SU-DHL-6 (cell line): ENCODE measurements around the gene KHSRP.
A peak's percentile ranks its signal among the peaks of the same experiment; 100 is the strongest.
"Not testable (repeated sequence)": the region's sequence is repeated elsewhere in the genome, so short reads cannot be mapped to it uniquely, and the experiment has no call there.

Source experiments
- H2AFZ ChIP-seq: fragments of 200-600 bp; sonication (generic); 2 replicates; pipeline ENCODE4 v1.6.1; 2014; ENCODE audit warnings: low read depth, mild to moderate bottlenecking, moderate library complexity, mixed read lengths, antibody characterized with exemption, low read length; ENCODE audit not compliant: severe bottlenecking
- H3F3A ChIP-seq: fragments of 200-600 bp; shearing (Covaris generic); 2 replicates; pipeline ENCODE4 v1.6.0; 2016; ENCODE audit warnings: antibody characterized with exemption, mild to moderate bottlenecking; ENCODE audit not compliant: insufficient read depth
- H3K27ac ChIP-seq: fragments of 200-600 bp; sonication (generic); 2 replicates; pipeline ENCODE4 v1.5.1; 2016; ENCODE audit warnings: low read depth, mild to moderate bottlenecking, low read length, moderate library complexity, mixed read lengths
- H3K27me3 ChIP-seq: fragments of 200-600 bp; sonication (generic), shearing (Covaris generic); 2 replicates; pipeline ENCODE4 v1.6.0; 2014; ENCODE audit warnings: mild to moderate bottlenecking, low read length
- H3K36me3 ChIP-seq: fragments of 200-600 bp; sonication (generic); 2 replicates; pipeline ENCODE4 v1.6.1; 2014; ENCODE audit warnings: mild to moderate bottlenecking, low read length, mixed read lengths
- H3K4me2 ChIP-seq: fragments of 300-600, 200-600 bp; shearing (Covaris generic), sonication (generic); 2 replicates; pipeline ENCODE4 v1.6.0; 2014; ENCODE audit warnings: low read length, low read depth, mild to moderate bottlenecking; ENCODE audit not compliant: poor library complexity, severe bottlenecking
- H3K4me3 ChIP-seq: fragments of 200-600 bp; sonication (generic); 2 replicates; pipeline ENCODE4 v1.5.1; 2014; ENCODE audit warnings: antibody characterized with exemption, low read length, mild to moderate bottlenecking, mixed read lengths; ENCODE audit not compliant: insufficient read depth, poor library complexity, severe bottlenecking
- H3K79me2 ChIP-seq: fragments of 200-600 bp; sonication (generic); 2 replicates; pipeline ENCODE4 v1.6.1; 2014; ENCODE audit warnings: mild to moderate bottlenecking, low read length, moderate library complexity; ENCODE audit not compliant: insufficient read depth
- H3K9ac ChIP-seq: fragments of 200-600 bp; sonication (generic); 2 replicates; pipeline ENCODE4 v1.7.0; 2014; ENCODE audit warnings: mild to moderate bottlenecking, low read length
- H3K9me2 ChIP-seq: fragments of 200-600 bp; sonication (generic); replicated peaks from 2 replicates; pipeline ENCODE4 v1.6.1; 2014; ENCODE audit warnings: low read length; ENCODE audit not compliant: insufficient read depth
- H3K9me3 ChIP-seq: fragments of 200-600 bp; sonication (generic); 2 replicates; pipeline ENCODE4 v1.6.1; 2014; ENCODE audit warnings: low read length, mixed read lengths; ENCODE audit not compliant: insufficient read depth
- H4K20me1 ChIP-seq: fragments of 200-600 bp; sonication (generic); 2 replicates; pipeline ENCODE4 v1.6.1; 2014; ENCODE audit warnings: low read depth, mild to moderate bottlenecking, antibody characterized with exemption, low read length, moderate library complexity, mixed read lengths
- EZH2phosphoT487 ChIP-seq: fragments of 200-600 bp; sonication (generic), shearing (Covaris generic); conservative IDR thresholded peaks from 2 replicates; pipeline ENCODE4 v1.6.1; 2018; ENCODE audit warnings: mild to moderate bottlenecking, antibody characterized with exemption, low read length, moderate library complexity, mixed read lengths
- TF ChIP-seq, protein P1 (sequence below): fragments of 200-600 bp; sonication (generic); IDR thresholded peaks from one replicate; pipeline ENCODE4 v1.5.1; 2017; ENCODE audit warnings: antibody characterized with exemption, mild to moderate bottlenecking, low read length, moderate library complexity; ENCODE audit not compliant: insufficient read depth, poor library complexity, severe bottlenecking

KHSRP gene

GRCh38 chr19:6433165-6433564 lies 8.6 kb upstream of the KHSRP start:
- H3F3A ChIP-seq = no peaks in the 10 kb centered on the region
- H4K20me1 ChIP-seq = no peaks in the 10 kb centered on the region
- H3K4me3 ChIP-seq = no peak overlapping the region
- no peaks in the 10 kb centered on the region for H3K79me2 ChIP-seq
- H3K27ac ChIP-seq = no peak overlapping the region
- no peak overlapping the region for H3K9ac ChIP-seq
- no peaks in the 10 kb centered on the region for H3K27me3 ChIP-seq
- no peaks in the 10 kb centered on the region for H3K9me3 ChIP-seq
- no peak overlapping the region for H3K4me2 ChIP-seq
- TF ChIP-seq EZH2phosphoT487 = no peak
- TF ChIP-seq, protein P1, sequence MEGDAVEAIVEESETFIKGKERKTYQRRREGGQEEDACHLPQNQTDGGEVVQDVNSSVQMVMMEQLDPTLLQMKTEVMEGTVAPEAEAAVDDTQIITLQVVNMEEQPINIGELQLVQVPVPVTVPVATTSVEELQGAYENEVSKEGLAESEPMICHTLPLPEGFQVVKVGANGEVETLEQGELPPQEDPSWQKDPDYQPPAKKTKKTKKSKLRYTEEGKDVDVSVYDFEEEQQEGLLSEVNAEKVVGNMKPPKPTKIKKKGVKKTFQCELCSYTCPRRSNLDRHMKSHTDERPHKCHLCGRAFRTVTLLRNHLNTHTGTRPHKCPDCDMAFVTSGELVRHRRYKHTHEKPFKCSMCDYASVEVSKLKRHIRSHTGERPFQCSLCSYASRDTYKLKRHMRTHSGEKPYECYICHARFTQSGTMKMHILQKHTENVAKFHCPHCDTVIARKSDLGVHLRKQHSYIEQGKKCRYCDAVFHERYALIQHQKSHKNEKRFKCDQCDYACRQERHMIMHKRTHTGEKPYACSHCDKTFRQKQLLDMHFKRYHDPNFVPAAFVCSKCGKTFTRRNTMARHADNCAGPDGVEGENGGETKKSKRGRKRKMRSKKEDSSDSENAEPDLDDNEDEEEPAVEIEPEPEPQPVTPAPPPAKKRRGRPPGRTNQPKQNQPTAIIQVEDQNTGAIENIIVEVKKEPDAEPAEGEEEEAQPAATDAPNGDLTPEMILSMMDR = no peak
- no peaks in the 10 kb centered on the region for H3K9me2 ChIP-seq
- H2AFZ ChIP-seq = no peak overlapping the region
- H3K36me3 ChIP-seq = no peaks in the 10 kb centered on the region

DNA sequence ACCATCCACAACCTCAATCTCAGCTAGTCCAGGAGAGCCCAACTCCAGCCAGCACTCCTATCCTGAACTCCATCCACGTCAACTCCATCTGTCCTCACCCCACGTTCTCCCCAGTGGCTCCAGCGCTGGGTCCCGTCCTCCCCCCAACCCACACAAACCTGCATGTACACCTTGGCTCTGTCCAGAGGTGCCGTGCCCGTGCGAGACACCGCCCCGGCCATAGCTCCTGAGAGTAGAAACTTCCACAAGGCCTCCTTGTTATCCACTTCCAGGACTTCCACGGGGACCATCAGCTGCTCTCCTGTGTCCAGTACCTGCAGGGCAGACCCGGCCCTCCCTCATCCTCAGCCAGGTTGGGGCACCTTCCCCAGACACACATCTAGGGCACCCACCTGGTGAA lies 7.3 kb upstream of the KHSRP start:
- no peak overlapping the region for H3K4me3 ChIP-seq
- H3F3A ChIP-seq = no peaks in the 10 kb centered on the region
- H3K27me3 ChIP-seq = no peaks in the 10 kb centered on the region
- H3K27ac ChIP-seq = no peak overlapping the region
- H3K9ac ChIP-seq = no peak overlapping the region
- no peak for TF ChIP-seq EZH2phosphoT487
- TF ChIP-seq, protein P1 = no peak
- no peaks in the 10 kb centered on the region for H3K9me3 ChIP-seq
- H3K79me2 ChIP-seq = no peaks in the 10 kb centered on the region
- H3K9me2 ChIP-seq = no peaks in the 10 kb centered on the region
- H4K20me1 ChIP-seq = no peaks in the 10 kb centered on the region
- H3K36me3 ChIP-seq = no peaks in the 10 kb centered on the region
- no peak overlapping the region for H3K4me2 ChIP-seq
- no peak overlapping the region for H2AFZ ChIP-seq

GRCh38 chr19:6429419-6430221 lies 5.0 kb upstream of the KHSRP start:
- H3K9me3 ChIP-seq = no peaks in the 10 kb centered on the region
- no peaks in the 10 kb centered on the region for H3K36me3 ChIP-seq
- no peaks in the 10 kb centered on the region for H3K9me2 ChIP-seq
- H3K4me3 ChIP-seq = no peak overlapping the region
- H3K9ac ChIP-seq = no peak overlapping the region
- no peak overlapping the region for H3K27ac ChIP-seq
- H3F3A ChIP-seq = no peaks in the 10 kb centered on the region
- no peaks in the 10 kb centered on the region for H4K20me1 ChIP-seq
- H2AFZ ChIP-seq = peak overlapping the region; percentile 41
- no peaks in the 10 kb centered on the region for H3K79me2 ChIP-seq
- TF ChIP-seq EZH2phosphoT487 = no peak
- TF ChIP-seq, protein P1 = no peak
- no peak overlapping the region for H3K4me2 ChIP-seq
- H3K27me3 ChIP-seq = no peaks in the 10 kb centered on the region

DNA sequence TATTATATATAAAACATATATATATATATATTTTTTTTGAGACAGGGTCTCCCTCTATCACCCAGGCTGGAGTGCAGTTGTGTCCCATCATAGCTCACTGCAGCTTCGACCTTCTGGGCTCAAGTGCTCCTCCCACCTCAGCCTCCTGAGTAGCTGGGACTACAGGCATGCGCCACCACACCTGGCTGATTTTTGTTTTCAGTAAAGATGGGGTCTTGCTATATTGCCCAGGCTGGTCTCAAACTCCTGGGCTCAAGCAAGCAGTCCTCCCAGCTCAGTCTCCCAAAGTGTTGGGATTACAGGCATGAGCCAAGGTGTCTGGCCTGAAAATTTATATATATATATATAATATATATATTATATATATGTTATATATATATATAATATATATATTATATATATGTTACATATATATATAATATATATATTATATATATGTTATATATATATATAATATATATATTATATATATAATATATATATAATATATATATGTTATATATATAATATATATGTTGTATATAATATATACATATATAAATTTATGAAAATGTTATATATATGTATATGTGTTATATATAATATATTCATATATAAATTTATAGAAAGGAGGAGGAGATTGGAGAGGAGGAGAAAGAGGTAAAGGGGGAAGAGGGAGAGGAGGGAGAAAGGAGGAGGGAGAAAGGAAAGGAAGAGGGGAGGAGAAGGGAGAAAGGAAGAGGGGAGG lies 4.2 kb upstream of the KHSRP start:
- not testable (repeated sequence) for H3K79me2 ChIP-seq, H3K27me3 ChIP-seq, H3K4me3 ChIP-seq, H3K9ac ChIP-seq, H3K36me3 ChIP-seq, H4K20me1 ChIP-seq, H3K4me2 ChIP-seq, H3F3A ChIP-seq, H3K9me3 ChIP-seq, H3K9me2 ChIP-seq, H3K27ac ChIP-seq
- peak overlapping the region; percentile 41 for H2AFZ ChIP-seq
